Heart left ventricle (tissue), 16 donors: ENCODE results near the gene DNM3. TPM values are rescaled to one million over a fixed set of nuclear protein-coding genes. Genes with fewer than 3 reads are reported as not detected.

ENCODE experiments used
- ATAC-seq, 4 donors: fragments of 200-7000 bp; cut with Tn5 transposase; one replicate each; pipeline ENCODE4 v1.9.1; 2020 to 2022; ENCODE audit warnings: moderate library complexity in 4 of 4, mild to moderate bottlenecking in 3 of 4, moderate number of reproducible peaks in 1 of 4
- DNase-seq, 5 donors: peaks; one replicate each; pipeline ENCODE4 v3.0.0-alpha.2; 2020
- H3K27ac ChIP-seq, 12 donors: fragments of 200-600 bp; sonication (generic) in 4 of 12; one replicate each; pipeline versions ENCODE4 v1.5.0 to v1.8.0; 2016 to 2022; ENCODE audit warnings: mild to moderate bottlenecking in 2 of 12
- H3K27me3 ChIP-seq, 9 donors: fragments of 200-600 bp; sonication (generic) in 2 of 9; one replicate each; pipeline versions ENCODE4 v1.5.1 to v1.8.0; 2016 to 2022; ENCODE audit warnings: mild to moderate bottlenecking in 3 of 9
- H3K36me3 ChIP-seq, 9 donors: fragments of 200-600 bp; sonication (generic) in 2 of 9; one replicate each; pipeline versions ENCODE4 v1.5.0 to v1.8.0; 2018 to 2022; ENCODE audit warnings: mild to moderate bottlenecking in 2 of 9
- H3K4me1 ChIP-seq, 12 donors: fragments of 200-600 bp; sonication (generic) in 4 of 12; one replicate each; pipeline versions ENCODE4 v1.5.0 to v1.8.0; 2016 to 2022; ENCODE audit warnings: mild to moderate bottlenecking in 3 of 12
- H3K4me3 ChIP-seq, 12 donors: fragments of 200-600 bp; sonication (generic) in 4 of 12; one replicate each; pipeline versions ENCODE4 v1.5.0 to v1.8.0; 2017 to 2022; ENCODE audit warnings: mild to moderate bottlenecking in 9 of 12, moderate library complexity in 4 of 12
- H3K9me3 ChIP-seq, 12 donors: fragments of 200-600 bp; sonication (generic) in 4 of 12; one replicate each; pipeline versions ENCODE4 v1.5.0 to v1.8.0; 2016 to 2022; ENCODE audit warnings: mild to moderate bottlenecking in 1 of 12
- CTCF ChIP-seq, 12 donors: fragments of 200-600 bp; sonication (generic) in 4 of 12; IDR thresholded peaks; one replicate each; pipeline versions ENCODE4 v1.5.0 to v1.8.0; 2018 to 2022; ENCODE audit warnings: antibody characterized with exemption in 12 of 12, mild to moderate bottlenecking in 5 of 12
- POLR2A ChIP-seq, 2 donors: fragments of 450-650 bp; IDR thresholded peaks; one replicate each; pipeline ENCODE4 v1.6.1; 2017; ENCODE audit warnings: antibody characterized with exemption in 2 of 2, mild to moderate bottlenecking in 2 of 2, moderate library complexity in 2 of 2
- WGBS, 4 donors: extraction: QIAGEN DNeasy Blood & Tissue Kit in 2 of 4; methylation state at CpG; one replicate each; pipeline versions ENCODE4 v1.1.5 to v1.1.7; 2013 to 2018; 5-methylcytosine and 5-hydroxymethylcytosine counted together
- intact Hi-C, 10 donors: fragments of 100-400 bp; cut with DNase I; formaldehyde crosslinking; loops; one replicate each; pipeline versions ENCODE4 v1.11.1 to v1.14.2; 2022
- polyA plus RNA-seq, 2 donors: library from polyadenylated mRNA; stranded (reverse); fragments of 200-250 nt; gene quantifications; one replicate each; pipeline ENCODE4 v1.2.3, GENCODE V29; 2013
- total RNA-seq, 9 donors: library from RNA; depleted of rRNA in 2 of 9; stranded (reverse); fragments of >200 nt in 2 of 9; fragmentation: NEBNext Ultra II Directional in 3 of 9; extraction: Animal tissue kit (Norgen Biotek cat#: 25700) in 3 of 9; gene quantifications; one replicate each; pipeline versions ENCODE4 v1.1.0 to v1.2.4, GENCODE V29; 2016 to 2023
- donor health status: ischemic (EF 13 %, LVEDD 7.1; RV severe dilation, severe dysfunction).
- donor health status: healthy with polysubstance abuse.
- donor health status: DM: no; HTN: yes; CAD: no.
- donor health status: DM: no; HTN: no; CAD: no.
- donor health status: ischemic (EF 25% LVEDD 6.9; RV normal size, moderate dysfunction).
- donor health status: ischemic (EF 25% LVEDD 5.7; RV mildly dilated, moderate dysfunction).
- donor health status: healthy.
- donor health status: DM: yes; HTN: yes; CAD: no.
- donor health status: ischemic (EF 35%, LVEDD 5.7; RV mildly dilated, moderate dysfunction).
- donor health status: nonischemic (EF 11% LVEDD 7.7; RV severe dilation, severe dysfunction).
- donor health status: DM: yes; HTN: yes; CAD: no.
- donor health status: PGD.
- donor health status: ischemic (EF 29% LVEDD 5.4; RV normal size, mild dysfunction).
- donor health status: nonischemic (EF 23%, LVEDD 6.1; RV moderate dilation, normal function).

The DNM3 gene
- total and polyA plus RNA-seq, 11 donors: 0.44 to 3.9 (median 1.9) TPM

GRCh38 chr1:172357753-172358385, 516.6 kb downstream of the DNM3 start:
- TF ChIP-seq CTCF (IDR thresholded peaks at IDR 0.05) (no peak), POLR2A (IDR thresholded peaks at IDR 0.05) (no peak)

GRCh38 chr1:172359491-172359999, 518.2 kb downstream of the DNM3 start:
- peak overlapping the region; percentile 41 to 91 (median 78) for H3K27ac ChIP-seq
- ATAC-seq: peak in 1 of 4 donors; percentile 21
- intact Hi-C loops: loop anchor here in 5 of 10 donors (2.0 to 5.0 kb wide), 4 partner anchors 33 to 39 kb away; no protein-coding TSS in a partner anchor
- peak overlapping the region in 1 of 12 donors; percentile 33 for H3K4me3 ChIP-seq
- 21 to 25% (median 22%) methylated on average over 3 of the region's 3 CpGs for WGBS, 4 donors
- peaks cover 6 to 63% (median 39%) of the 10 kb centered on the region in 12 donors for H3K4me1 ChIP-seq
- H3K36me3 ChIP-seq: no peaks in the 10 kb centered on the region
- no peak for DNase-seq
- H3K27me3 ChIP-seq: no peaks in the 10 kb centered on the region
- H3K9me3 ChIP-seq: no peaks in the 10 kb centered on the region
- TF ChIP-seq POLR2A (IDR thresholded peaks at IDR 0.05) (no peak), CTCF (IDR thresholded peaks at IDR 0.05) (no peak)

More at GRCh38 chr1:172357753-172358385, 516.6 kb downstream of the DNM3 start:
- H3K9me3 ChIP-seq: no peaks in the 10 kb centered on the region
- H3K27ac ChIP-seq: peak overlapping the region; percentile 42 to 91 (median 76)
- ATAC-seq: peak in 2 of 4 donors; percentile 5 to 26
- no peaks in the 10 kb centered on the region for H3K27me3 ChIP-seq
- peak overlapping the region in 7 of 12 donors; percentile 0 to 37 (median 12) for H3K4me3 ChIP-seq
- peaks cover 6 to 63% (median 39%) of the 10 kb centered on the region in 12 donors for H3K4me1 ChIP-seq
- DNase-seq: no peak
- intact Hi-C loops: loop anchor here in 5 of 10 donors (2.0 to 5.0 kb wide), 4 partner anchors 34 to 41 kb away; no protein-coding TSS in a partner anchor
- WGBS, 4 donors: 59 to 63% (median 62%) methylated on average over 5 of the region's 5 CpGs
- no peaks in the 10 kb centered on the region for H3K36me3 ChIP-seq

GRCh38 chr1:172360511-172360910, 519.2 kb downstream of the DNM3 start:
- 79 to 85% (median 84%) methylated on average over 2 of the region's 2 CpGs for WGBS, 4 donors
- DNase-seq: no peak
- Histone ChIP-seq H3K27ac (peak overlapping the region in 4 of 12 donors; percentile 23 to 91 (median 80)), H3K4me1 (peaks cover 6 to 62% (median 39%) of the 10 kb centered on the region in 12 donors), H3K4me3 (no peak overlapping the region), H3K27me3 (no peaks in the 10 kb centered on the region), H3K9me3 (no peaks in the 10 kb centered on the region), H3K36me3 (no peaks in the 10 kb centered on the region)
- no peak for TF ChIP-seq POLR2A (IDR thresholded peaks at IDR 0.05)
- no peak for TF ChIP-seq CTCF (IDR thresholded peaks at IDR 0.05)
- ATAC-seq: no peak
- intact Hi-C loops: no loop called here

- 76 to 92% (median 86%) methylated on average over 6 of the region's 6 CpGs for WGBS, 4 donors
- Histone ChIP-seq H3K27me3 (no peaks in the 10 kb centered on the region), H3K4me1 (peaks cover 6 to 57% (median 38%) of the 10 kb centered on the region in 12 donors), H3K27ac (peak overlapping the region in 3 of 12 donors; percentile 9 to 83 (median 23)), H3K4me3 (no peak overlapping the region), H3K36me3 (no peaks in the 10 kb centered on the region), H3K9me3 (peaks cover 0 to 4% (median 0%) of the 10 kb centered on the region in 12 donors)
- DNase-seq: no peak
- intact Hi-C loops: no loop called here
- ATAC-seq: no peak
- TF ChIP-seq POLR2A (IDR thresholded peaks at IDR 0.05): no peak
- TF ChIP-seq CTCF (IDR thresholded peaks at IDR 0.05): no peak
Observed at GRCh38 chr1:172360985-172361384, 519.7 kb downstream of the DNM3 start.
